IPS DF 4.7 (cell line): ENCODE measurements around the gene SPRED3.
"Not testable (repeated sequence)": the region's sequence is repeated elsewhere in the genome, so short reads cannot be mapped to it uniquely, and the experiment has no call there.

ENCODE experiments used
- DNase-seq: peaks from one replicate; pipeline ENCODE4 v3.0.0-alpha.2; 2013; ENCODE audit warnings: low spot score; ENCODE audit errors: extremely low read depth

SPRED3 gene

DNA sequence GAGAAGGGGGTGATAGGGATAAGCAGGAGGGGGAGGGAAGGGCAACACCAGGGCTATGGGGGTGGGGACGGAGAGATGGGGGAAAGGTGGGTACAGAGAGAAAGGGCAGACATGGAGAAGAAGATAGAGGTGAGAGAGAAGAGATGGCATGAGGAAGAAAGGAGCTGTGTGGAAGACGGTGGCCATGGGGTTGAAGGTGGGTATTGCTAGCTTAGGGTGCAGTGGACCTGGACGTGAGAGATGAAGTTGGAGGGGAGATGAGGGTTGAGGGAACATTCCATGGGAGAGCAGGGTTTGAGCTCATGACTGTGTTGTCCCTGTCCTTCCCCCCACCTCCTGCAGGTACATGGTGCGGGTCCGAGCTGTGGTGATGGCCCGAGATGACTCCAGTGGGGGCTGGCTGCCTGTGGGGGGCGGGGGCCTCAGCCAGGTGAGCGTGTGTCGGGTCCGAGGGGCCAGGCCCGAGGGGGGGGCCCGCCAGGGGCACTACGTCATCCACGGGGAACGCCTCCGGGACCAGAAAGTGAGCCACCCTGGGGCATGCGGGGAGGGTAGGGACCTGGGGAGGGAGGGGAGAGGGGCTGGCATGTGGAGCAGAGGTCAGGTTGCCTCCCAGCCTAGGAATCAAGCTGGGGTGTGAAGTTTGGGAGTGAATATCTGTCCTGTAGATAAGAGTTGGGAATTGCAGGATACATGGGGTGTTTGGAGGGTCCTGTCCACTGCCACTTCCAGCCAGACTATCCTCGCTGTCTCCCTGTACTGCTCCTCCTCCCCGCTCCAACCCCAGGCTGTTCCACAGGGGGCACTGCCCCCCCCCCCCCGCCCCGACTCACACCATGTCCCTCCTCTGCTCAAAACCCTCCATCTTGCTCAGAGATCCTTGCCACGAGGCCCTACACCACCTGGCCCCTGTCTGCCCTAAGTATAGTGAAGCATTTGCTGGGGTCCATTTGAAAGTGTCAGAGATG lies 1.7 kb downstream of the SPRED3 start:
- DNase-seq: no peak

DNA sequence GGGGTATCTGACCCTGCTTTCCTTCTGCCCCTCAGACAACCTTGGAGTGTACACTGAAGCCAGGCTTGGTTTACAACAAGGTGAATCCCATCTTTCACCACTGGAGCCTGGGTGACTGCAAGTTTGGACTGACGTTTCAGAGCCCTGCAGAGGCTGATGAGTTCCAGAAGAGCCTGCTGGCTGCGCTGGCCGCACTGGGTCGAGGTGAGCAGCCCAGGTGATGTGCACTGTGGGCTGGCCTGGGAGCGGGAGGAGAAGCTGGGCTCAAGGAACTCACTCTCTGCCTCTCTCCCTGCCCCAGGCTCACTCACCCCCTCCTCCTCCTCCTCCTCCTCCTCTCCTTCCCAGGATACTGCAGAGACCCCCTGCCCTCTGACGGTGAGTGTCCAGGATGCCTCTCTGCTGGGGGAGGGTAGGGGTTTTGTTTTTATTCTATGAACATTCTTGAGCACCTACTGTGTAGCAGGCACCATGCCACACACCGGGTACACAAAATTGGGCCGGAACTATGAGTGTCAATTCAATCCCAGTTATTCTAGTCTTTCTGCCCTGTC lies 3.5 kb downstream of the SPRED3 start:
- DNase-seq: no peak

GRCh38 chr19:38392707-38393308 lies 4.3 kb downstream of the SPRED3 start:
- DNase-seq: no peak

DNA sequence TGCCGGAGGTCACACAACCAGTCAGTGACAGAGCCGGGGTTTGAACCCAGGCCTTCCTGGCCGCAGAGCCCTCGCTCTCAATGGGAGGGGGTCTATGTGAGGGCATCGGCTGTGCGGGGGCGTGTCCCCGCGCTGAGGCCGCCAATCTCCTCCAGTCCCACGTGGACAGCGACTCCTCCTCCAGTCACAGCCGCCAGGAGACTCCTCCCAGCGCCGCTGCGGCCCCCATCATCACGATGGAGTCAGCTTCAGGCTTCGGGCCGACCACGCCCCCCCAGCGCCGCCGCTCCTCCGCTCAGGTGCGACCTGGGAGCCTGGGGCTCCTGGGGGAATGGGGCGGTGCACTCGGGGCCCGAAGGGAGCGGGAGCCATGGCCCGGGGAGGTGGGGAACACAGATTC lies 6.0 kb downstream of the SPRED3 start:
- DNase-seq: no peak

GRCh38 chr19:38395381-38396114 lies 7.1 kb downstream of the SPRED3 start:
- no peak for DNase-seq

- DNase-seq: no peak
Observed at GRCh38 chr19:38399081-38399480, 10.6 kb downstream of the SPRED3 start.

GRCh38 chr19:38399537-38399936 lies 11.0 kb downstream of the SPRED3 start:
- DNase-seq: no peak

GRCh38 chr19:38400361-38400760 lies 11.9 kb downstream of the SPRED3 start:
- DNase-seq: no peak

DNA sequence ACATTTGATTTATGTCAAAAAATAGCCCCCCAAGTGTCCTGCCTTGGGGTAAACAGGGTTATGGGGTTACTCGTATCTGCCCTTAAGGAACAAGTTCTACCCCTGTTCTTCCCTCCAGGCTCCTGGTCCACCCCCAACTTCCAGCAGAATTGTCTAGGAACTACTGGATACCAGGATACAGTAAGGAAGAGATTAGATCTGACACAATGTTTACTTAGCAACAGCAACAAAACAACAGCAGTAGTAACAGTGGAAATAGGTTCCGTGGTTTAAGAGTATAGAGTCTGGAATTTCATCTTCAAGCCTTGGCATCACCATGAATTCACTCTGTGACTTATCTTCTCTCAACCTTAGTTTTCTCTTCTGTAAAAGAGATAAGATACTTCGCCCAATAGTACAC lies 12.7 kb downstream of the SPRED3 start:
- no peak for DNase-seq

DNA sequence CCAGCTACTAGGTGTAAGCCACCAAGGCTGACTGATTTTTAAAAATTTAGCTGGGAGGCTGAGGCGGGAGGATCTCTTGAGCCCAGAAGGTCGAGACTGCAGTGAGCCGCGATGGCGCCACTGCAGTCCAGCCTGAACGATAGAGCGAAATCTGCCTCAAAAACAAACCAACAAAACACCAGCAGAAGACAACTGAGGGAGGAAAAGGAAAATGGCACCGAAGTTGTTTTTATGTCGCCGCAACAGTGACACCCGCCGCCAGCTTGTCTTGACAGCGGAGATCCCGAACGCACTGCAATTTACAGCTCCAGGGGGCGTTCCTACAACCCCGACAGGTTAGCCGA lies 14.1 kb downstream of the SPRED3 start:
- DNase-seq: no peak

GRCh38 chr19:38402967-38403674 lies 14.6 kb downstream of the SPRED3 start, which contains the start of gene FAM98C:
Gene FAM98C (plus strand): TSS chr19:38403093. CDS start chr19:38403154, 61 bp downstream.
- DNase-seq: no peak

DNA sequence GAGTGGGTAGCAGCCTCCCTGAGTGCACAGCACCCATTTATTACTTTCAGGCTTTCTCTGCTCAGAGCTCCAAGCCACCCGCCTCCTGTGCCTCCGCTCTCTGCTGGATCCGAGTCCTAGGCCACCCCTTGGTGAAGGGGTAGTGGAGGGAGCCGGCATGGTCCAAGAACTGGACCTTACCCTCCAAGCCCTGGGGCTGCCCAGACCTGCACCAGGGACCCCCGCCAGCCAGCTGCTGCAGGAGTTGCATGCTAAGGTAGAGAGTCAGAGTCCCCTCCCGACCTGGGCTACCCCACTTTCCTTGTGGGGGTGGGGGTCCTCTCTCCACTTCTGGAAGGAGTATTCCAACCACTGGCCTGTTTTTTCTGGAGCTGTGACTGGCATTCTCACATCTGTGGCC lies 16.4 kb downstream of the SPRED3 start:
- no peak for DNase-seq

- no peak for DNase-seq
Observed at GRCh38 chr19:38405276-38405675, 16.8 kb downstream of the SPRED3 start.

GRCh38 chr19:38409631-38410133 lies 21.2 kb downstream of the SPRED3 start:
- DNase-seq: no peak

DNA sequence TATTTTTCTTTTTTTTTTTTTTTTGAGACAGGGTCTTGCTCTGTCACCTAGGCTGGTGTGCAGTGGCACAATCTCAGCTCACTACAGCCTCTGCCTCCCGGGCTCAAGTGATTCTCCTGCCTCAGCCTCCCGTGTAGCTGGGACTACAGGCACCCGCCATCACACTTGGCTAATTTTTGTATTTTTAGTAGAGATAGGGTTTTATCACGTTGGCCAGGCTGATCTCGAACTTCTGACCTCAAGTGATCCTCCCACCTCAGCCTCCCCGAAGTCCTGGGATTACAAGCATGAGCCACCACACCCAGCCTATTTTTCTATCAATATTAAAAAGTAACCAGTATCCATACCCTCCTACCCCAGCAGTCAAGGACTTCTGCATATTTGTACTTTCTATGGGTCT lies 21.9 kb downstream of the SPRED3 start:
- not testable (repeated sequence) for DNase-seq

DNA sequence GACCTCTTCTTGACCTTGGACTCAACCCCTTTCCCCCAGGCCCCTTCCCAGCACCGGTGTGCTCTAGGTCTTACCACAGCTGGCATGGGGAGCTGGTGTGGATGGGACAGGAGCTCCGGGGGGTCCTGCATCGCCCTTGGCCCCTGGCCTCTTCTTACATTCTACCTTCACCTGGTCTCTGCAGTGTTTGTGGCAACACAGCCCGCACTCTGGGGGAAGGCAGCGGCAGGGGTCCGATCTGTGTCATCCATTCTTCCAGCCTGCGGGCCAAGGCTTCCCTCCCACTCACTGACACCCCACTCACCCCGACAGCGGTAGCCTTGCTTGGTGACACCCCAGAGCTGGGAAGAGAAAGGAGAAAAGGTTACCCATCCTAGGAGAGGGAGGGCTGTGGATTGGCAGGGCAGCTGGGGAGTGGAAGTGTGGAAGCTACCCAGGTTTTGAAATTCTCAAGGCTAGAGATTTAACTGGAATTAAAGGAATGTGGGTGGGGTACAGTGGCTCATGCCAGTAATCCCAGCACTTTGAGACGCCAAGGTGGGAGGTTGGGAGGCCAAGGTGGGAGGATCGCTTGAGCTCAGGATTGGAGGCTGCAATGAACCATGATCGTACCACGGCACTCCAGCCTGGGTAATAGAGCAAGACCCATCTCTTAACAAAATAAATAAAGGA lies 22.7 kb downstream of the SPRED3 start:
- DNase-seq: no peak

- DNase-seq: not testable (repeated sequence)
Observed at GRCh38 chr19:38411898-38412297, 23.4 kb downstream of the SPRED3 start.

GRCh38 chr19:38412491-38412890 lies 24.0 kb downstream of the SPRED3 start:
- DNase-seq: no peak

DNA sequence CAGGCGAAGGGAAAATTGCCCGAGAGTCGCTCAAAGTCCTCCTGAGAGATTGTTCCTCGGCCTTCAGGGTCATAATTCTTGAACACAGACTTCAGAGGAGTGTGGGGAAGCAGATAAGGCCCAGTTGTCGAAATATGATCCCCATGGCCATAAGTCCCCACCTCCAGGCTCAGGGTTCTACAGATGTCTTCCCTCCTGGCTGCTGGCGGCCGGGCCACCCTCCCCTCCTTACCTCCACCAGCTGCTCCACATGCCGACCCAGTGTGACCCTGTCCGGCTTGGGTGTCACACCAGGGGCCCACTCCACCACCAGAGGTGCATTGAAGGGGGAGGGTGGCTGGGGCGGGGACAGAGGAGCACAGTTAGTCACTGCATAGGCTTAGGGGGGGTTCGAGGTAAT lies 24.5 kb downstream of the SPRED3 start:
- no peak for DNase-seq

- no peak for DNase-seq
Observed at GRCh38 chr19:38413416-38413815, 24.9 kb downstream of the SPRED3 start.
